Thyroid gland (tissue), 4 donors: ENCODE results near the gene GRIK5. TPM values are rescaled to one million over a fixed set of nuclear protein-coding genes. Genes with fewer than 3 reads are reported as not detected.
A peak's percentile ranks its signal among the peaks of the same experiment; 100 is the strongest.
"Not testable (repeated sequence)": the region's sequence is repeated elsewhere in the genome, so short reads cannot be mapped to it uniquely, and the experiment has no call there.

Source experiments
- DNase-seq, 2 donors: peaks; one replicate each; pipeline ENCODE4 v3.0.0-alpha.2; 2019
- H3K27ac ChIP-seq, 3 donors: fragments of 200-600 bp; sonication (generic); 1 replicate in 2 of 3; 2 replicates in 1 of 3; pipeline ENCODE4 v1.5.1; 2016 to 2019; ENCODE audit warnings: mild to moderate bottlenecking in 1 of 3, moderate library complexity in 1 of 3
- H3K27me3 ChIP-seq: fragments of 200-600 bp; sonication (generic); one replicate; pipeline ENCODE4 v1.5.1; 2019
- H3K36me3 ChIP-seq, 2 donors: fragments of 200-600 bp; sonication (generic); one replicate each; pipeline ENCODE4 v1.5.1; 2016 to 2019
- H3K4me1 ChIP-seq, 2 donors: fragments of 200-600 bp; sonication (generic); one replicate each; pipeline ENCODE4 v1.5.1; 2017 to 2019
- H3K4me3 ChIP-seq, 3 donors: fragments of 200-600 bp; sonication (generic); replicated peaks in 1 of 3; 1 replicate in 2 of 3; 2 replicates in 1 of 3; pipeline ENCODE4 v1.5.1; 2016; ENCODE audit warnings: mild to moderate bottlenecking in 1 of 3
- H3K9me3 ChIP-seq: fragments of 200-600 bp; sonication (generic); one replicate; pipeline ENCODE4 v1.5.1; 2017
- POLR2A ChIP-seq, 2 donors: fragments of 450-650 bp; IDR thresholded peaks; one replicate each; pipeline ENCODE4 v1.6.1; 2017; ENCODE audit warnings: antibody characterized with exemption in 2 of 2, mild to moderate bottlenecking in 2 of 2, moderate library complexity in 1 of 2
- WGBS, 2 donors: methylation state at CpG; one replicate each; pipeline ENCODE4 v1.1.5; 2017; 5-methylcytosine and 5-hydroxymethylcytosine counted together
- intact Hi-C: fragments of 100-400 bp; cut with DNase I; formaldehyde crosslinking; loops from one replicate; pipeline ENCODE4 v1.15.1; 2023
- total RNA-seq, 4 donors: library from RNA; depleted of rRNA; stranded (reverse); fragments of >200 nt; gene quantifications; one replicate each; pipeline ENCODE4 v1.2.3, GENCODE V29; 2016
- TF ChIP-seq, protein P1 (sequence below), 6 experiments: fragments of 200-600 bp in 3 of 6; fragments of 450-650 bp in 3 of 6; sonication (generic) in 3 of 6; IDR thresholded peaks; one replicate each; pipeline ENCODE4 v1.5.1; 2016 to 2019; ENCODE audit warnings: antibody characterized with exemption in 6 of 6, mild to moderate bottlenecking in 2 of 6, inconsistent platforms in 1 of 6, moderate library complexity in 1 of 6

The GRIK5 gene
- total RNA-seq, 4 donors from 2014 or later, result 12.0 to 24.2 (median 20.1) TPM

DNA sequence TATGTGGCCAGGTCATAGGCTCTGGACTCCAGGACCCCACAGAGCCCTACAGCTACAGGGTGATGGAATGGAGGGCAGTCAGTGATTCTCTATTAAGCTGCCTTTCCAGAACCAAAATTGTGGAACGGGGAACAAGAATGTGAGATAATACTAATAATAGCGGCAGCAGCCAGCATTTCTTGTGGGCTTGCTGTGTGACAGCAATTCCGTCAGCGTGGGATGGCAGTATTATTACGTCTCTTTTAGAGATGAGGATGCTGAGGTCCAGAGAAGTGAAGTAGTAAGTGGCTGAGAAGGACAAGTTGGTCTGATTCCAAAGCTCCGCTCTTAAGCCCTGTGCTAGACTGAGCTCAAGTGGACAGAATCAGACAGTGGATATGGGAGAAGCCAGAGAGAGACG, 24.4 kb downstream of the GRIK5 start:
- TF ChIP-seq, protein P1, sequence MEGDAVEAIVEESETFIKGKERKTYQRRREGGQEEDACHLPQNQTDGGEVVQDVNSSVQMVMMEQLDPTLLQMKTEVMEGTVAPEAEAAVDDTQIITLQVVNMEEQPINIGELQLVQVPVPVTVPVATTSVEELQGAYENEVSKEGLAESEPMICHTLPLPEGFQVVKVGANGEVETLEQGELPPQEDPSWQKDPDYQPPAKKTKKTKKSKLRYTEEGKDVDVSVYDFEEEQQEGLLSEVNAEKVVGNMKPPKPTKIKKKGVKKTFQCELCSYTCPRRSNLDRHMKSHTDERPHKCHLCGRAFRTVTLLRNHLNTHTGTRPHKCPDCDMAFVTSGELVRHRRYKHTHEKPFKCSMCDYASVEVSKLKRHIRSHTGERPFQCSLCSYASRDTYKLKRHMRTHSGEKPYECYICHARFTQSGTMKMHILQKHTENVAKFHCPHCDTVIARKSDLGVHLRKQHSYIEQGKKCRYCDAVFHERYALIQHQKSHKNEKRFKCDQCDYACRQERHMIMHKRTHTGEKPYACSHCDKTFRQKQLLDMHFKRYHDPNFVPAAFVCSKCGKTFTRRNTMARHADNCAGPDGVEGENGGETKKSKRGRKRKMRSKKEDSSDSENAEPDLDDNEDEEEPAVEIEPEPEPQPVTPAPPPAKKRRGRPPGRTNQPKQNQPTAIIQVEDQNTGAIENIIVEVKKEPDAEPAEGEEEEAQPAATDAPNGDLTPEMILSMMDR (IDR thresholded peaks at IDR 0.05), result no peak
- 94 to 95% methylated on average over 7 of the region's 7 CpGs for WGBS, 2 donors
- Histone ChIP-seq H3K27me3 (no peaks in the 10 kb centered on the region), H3K4me1 (no peaks in the 10 kb centered on the region), H3K36me3 (no peaks in the 10 kb centered on the region), H3K4me3 (no peak overlapping the region), H3K27ac (no peak overlapping the region), H3K9me3 (no peaks in the 10 kb centered on the region)
- intact Hi-C loops, result no loop called here
- no peak for DNase-seq

DNA sequence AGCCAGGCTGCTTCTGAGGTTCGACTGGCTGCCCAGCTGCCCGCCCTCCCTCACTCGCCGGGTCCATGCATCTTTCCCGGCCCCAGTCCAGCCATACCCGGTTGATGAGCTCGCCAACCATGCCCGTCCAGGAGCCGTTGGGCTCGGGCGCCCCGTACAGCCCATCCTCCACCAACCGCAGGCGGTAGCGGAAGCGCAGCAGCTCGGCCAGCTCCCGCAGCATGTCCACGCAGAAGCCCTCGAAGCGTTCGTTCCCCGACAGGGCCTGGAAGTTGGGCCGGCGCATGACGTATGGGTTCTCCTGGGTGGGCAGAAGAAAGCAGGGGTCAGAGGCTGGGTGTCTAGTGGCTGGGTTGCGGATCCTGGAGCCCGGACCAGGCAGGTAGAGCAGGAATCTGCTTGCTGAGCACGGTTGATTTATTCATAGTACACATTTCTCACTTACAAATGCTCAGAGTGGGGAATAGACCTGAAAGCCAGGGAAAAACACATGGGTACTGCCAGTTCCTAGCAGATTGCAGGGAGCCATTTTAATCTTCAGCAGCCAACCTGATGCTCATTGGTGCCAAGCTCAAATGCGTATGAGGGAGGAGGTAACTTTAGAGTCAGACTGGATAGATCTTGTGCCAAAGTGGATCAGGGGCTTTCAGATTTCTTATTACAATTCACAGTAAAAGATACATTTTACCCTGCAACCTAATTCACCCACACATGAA, 27.4 kb downstream of the GRIK5 start:
- Histone ChIP-seq H3K4me3 (no peak overlapping the region), H3K36me3 (no peaks in the 10 kb centered on the region), H3K27ac (no peak overlapping the region), H3K27me3 (no peaks in the 10 kb centered on the region), H3K4me1 (peaks cover 15 to 16% of the 10 kb centered on the region in 2 donors), H3K9me3 (no peaks in the 10 kb centered on the region)
- 94 to 96% methylated on average over 28 to 30 of the region's 30 CpGs for WGBS, 2 donors
- TF ChIP-seq, protein P1 (IDR thresholded peaks at IDR 0.05), result no peak
- TF ChIP-seq POLR2A (IDR thresholded peaks at IDR 0.05), result no peak
- no peak for DNase-seq
- intact Hi-C loops, result no loop called here

- H3K9me3 ChIP-seq, DNase-seq, H3K36me3 ChIP-seq, intact Hi-C loops, H3K4me3 ChIP-seq, H3K27me3 ChIP-seq, H3K27ac ChIP-seq: not testable (repeated sequence)
- peaks cover 17 to 18% of the 10 kb centered on the region in 2 donors for H3K4me1 ChIP-seq
- WGBS, 2 donors, result 94 to 95% methylated on average over 9 of the region's 9 CpGs
Measured at GRCh38 chr19:42040491-42040890, 29.5 kb downstream of the GRIK5 start.

DNA sequence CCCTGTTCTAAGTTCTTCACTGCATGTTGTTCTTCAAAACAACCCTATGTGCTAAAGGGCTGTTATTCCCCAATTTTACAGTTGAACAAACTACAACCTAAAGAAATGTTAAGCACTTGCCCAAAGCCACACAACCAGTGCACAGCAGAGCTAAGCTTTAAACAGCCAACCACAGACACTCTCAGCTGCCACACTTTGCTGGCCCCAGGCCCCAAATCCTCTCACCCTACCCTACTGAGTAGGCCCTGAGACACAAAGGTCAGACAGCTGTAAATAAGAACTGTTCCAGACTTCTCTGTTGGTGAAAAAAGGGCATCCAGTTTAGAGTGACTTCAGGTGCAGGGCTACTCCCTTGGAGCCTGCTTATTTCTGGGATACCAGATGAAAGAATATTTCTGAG, 30.0 kb downstream of the GRIK5 start:
- H3K27ac ChIP-seq, result no peak overlapping the region
- H3K4me1 ChIP-seq, result peaks cover 17 to 18% of the 10 kb centered on the region in 2 donors
- no peaks in the 10 kb centered on the region for H3K36me3 ChIP-seq
- intact Hi-C loops, result no loop called here
- no peak for DNase-seq
- H3K27me3 ChIP-seq, result no peaks in the 10 kb centered on the region
- H3K9me3 ChIP-seq, result no peaks in the 10 kb centered on the region
- no peak overlapping the region for H3K4me3 ChIP-seq
- no peak for TF ChIP-seq POLR2A (IDR thresholded peaks at IDR 0.05)
- TF ChIP-seq, protein P1 (IDR thresholded peaks at IDR 0.05), result no peak

GRCh38 chr19:42038666-42039065, 31.3 kb downstream of the GRIK5 start:
- Histone ChIP-seq H3K4me3 (no peak overlapping the region), H3K9me3 (no peaks in the 10 kb centered on the region), H3K27me3 (no peaks in the 10 kb centered on the region), H3K27ac (peak overlapping the region; percentile 25 to 78 (median 68)), H3K4me1 (peaks cover 17 to 18% of the 10 kb centered on the region in 2 donors), H3K36me3 (no peaks in the 10 kb centered on the region)
- peak; percentile 90 to 93 for DNase-seq
- 32 to 39% methylated on average over 6 of the region's 6 CpGs for WGBS, 2 donors
- intact Hi-C loops, result no loop called here
- peak in 1 of 2 donors; percentile 42 for TF ChIP-seq POLR2A (IDR thresholded peaks at IDR 0.05)
- TF ChIP-seq, protein P1 (IDR thresholded peaks at IDR 0.05), result no peak
